A549 (cell line): ENCODE measurements around the gene PPIF. TPM values are rescaled to one million over a fixed set of nuclear protein-coding genes. Genes with fewer than 3 reads are reported as not detected.

Source experiments
- ATAC-seq, 2 experiments: fragments of 200-7000 bp in 1 of 2; fragments of >200 bp in 1 of 2; cut with Nextera tagmentation in 1 of 2; cut with Tn5 transposase in 1 of 2; 3 replicates each; pipeline versions ENCODE4 v1.8.0 to v1.9.1; 2018 to 2020; ENCODE audit warnings: mild to moderate bottlenecking in 1 of 2, moderate library complexity in 1 of 2
- CTCF ChIA-PET: fragments of 300-600 bp; sonication (Branson Sonifier 250); formaldehyde crosslinking; extraction: SDS; loops from one replicate; lab custom pipeline; 2021; ENCODE audit warnings: antibody characterized with exemption, inconsistent platforms; lab: Yijun Ruan, JAX
- POLR2A ChIA-PET: fragments of 350-600 bp; formaldehyde crosslinking; extraction: SDS; loops from one replicate; lab custom pipeline; 2021; ENCODE audit warnings: antibody characterized with exemption, inconsistent platforms; lab: Yijun Ruan, JAX
- DNase-seq, 2 experiments: peaks; one replicate each; pipeline versions ENCODE4 v3.0.0 to v3.0.0-alpha.2; 2011 to 2016; ENCODE audit warnings: low read depth in 1 of 2, low spot score in 1 of 2
- FAIRE-seq: peaks from 2 replicates; lab custom pipeline; 2011; peaks lifted over from hg19 to GRCh38; lab: Jason Lieb, UNC
- H3K27ac ChIP-seq, 2 experiments: fragments of >200 bp; sonication (Bioruptor Twin); formaldehyde crosslinking; 3 replicates each; pipeline ENCODE4 v1.5.1; 2016 to 2017
- H3K4me1 ChIP-seq: fragments of >200 bp; sonication (Bioruptor Twin); formaldehyde crosslinking; 3 replicates; pipeline ENCODE4 v1.6.1; 2016
- H3K4me2 ChIP-seq: fragments of >200 bp; sonication (Bioruptor Twin); formaldehyde crosslinking; 3 replicates; pipeline ENCODE4 v1.6.1; 2016
- H3K4me3 ChIP-seq: fragments of >200 bp; sonication (Bioruptor Twin); formaldehyde crosslinking; 3 replicates; pipeline ENCODE4 v1.5.1; 2016
- H3K9me3 ChIP-seq: fragments of >200 bp; sonication (Bioruptor Twin); formaldehyde crosslinking; 3 replicates; pipeline ENCODE4 v1.6.1; 2016
- CBX8 ChIP-seq: fragments of 200-600 bp; sonication (generic); IDR thresholded peaks from 2 replicates; pipeline ENCODE4 v1.6.1; 2016
- CHD4 ChIP-seq: fragments of 200-600 bp; sonication (generic); IDR thresholded peaks from 2 replicates; pipeline ENCODE4 v1.6.1; 2016; ENCODE audit warnings: antibody characterized with exemption, mild to moderate bottlenecking, borderline replicate concordance
- CTCF ChIP-seq: fragments of >200 bp; sonication (Bioruptor Twin); formaldehyde crosslinking; IDR thresholded peaks from 3 replicates; pipeline ENCODE4 v1.5.1; 2016
- ELK1 ChIP-seq: fragments of 150-350 bp; IDR thresholded peaks from 2 replicates; pipeline ENCODE4 v1.6.1; 2014; ENCODE audit warnings: low read depth, mild to moderate bottlenecking, low read length
- ESRRA ChIP-seq: fragments of 150-350 bp; IDR thresholded peaks from 2 replicates; pipeline ENCODE4 v1.6.1; 2014; ENCODE audit warnings: mild to moderate bottlenecking, low read length, borderline replicate concordance
- FOXS1 ChIP-seq: fragments of 250-450 bp; sonication (Bioruptor Pico); IDR thresholded peaks from 2 replicates; pipeline ENCODE4 v1.5.0; 2020; ENCODE audit warnings: mild to moderate bottlenecking, moderate library complexity
- GATA3 ChIP-seq: IDR thresholded peaks from 2 replicates; pipeline ENCODE4 v1.6.1; 2012; ENCODE audit warnings: borderline replicate concordance
- HDAC2 ChIP-seq: fragments of 200-600 bp; sonication (generic); IDR thresholded peaks from 2 replicates; pipeline ENCODE4 v1.6.1; 2016
- HES2 ChIP-seq: fragments of >200 bp; sonication (Bioruptor Twin); formaldehyde crosslinking; IDR thresholded peaks from 2 replicates; pipeline ENCODE4 v1.6.1; 2016
- HOXA7 ChIP-seq: fragments of 250-450 bp; sonication (Bioruptor Pico); IDR thresholded peaks from 2 replicates; pipeline ENCODE4 v1.5.0; 2020; ENCODE audit warnings: mild to moderate bottlenecking, moderate library complexity
- HOXB13 ChIP-seq: fragments of 250-450 bp; sonication (Bioruptor Pico); IDR thresholded peaks from 2 replicates; pipeline ENCODE4 v1.5.0; 2020; ENCODE audit warnings: low read depth, mild to moderate bottlenecking, moderate library complexity
- KDM5A ChIP-seq: fragments of 200-600 bp; sonication (generic); IDR thresholded peaks from 2 replicates; pipeline ENCODE4 v1.6.1; 2016; ENCODE audit warnings: antibody characterized with exemption, mild to moderate bottlenecking
- MYC ChIP-seq: IDR thresholded peaks from 2 replicates; pipeline ENCODE4 v1.6.1; 2012; ENCODE audit warnings: mild to moderate bottlenecking, inconsistent platforms, low read length, improper control_type of control experiment, borderline replicate concordance
- REST ChIP-seq: fragments of 200-600 bp; sonication (generic); IDR thresholded peaks from 2 replicates; pipeline ENCODE4 v1.6.1; 2016; ENCODE audit warnings: antibody characterized with exemption, mild to moderate bottlenecking, moderate library complexity
- SMC3 ChIP-seq: fragments of >200 bp; sonication (Bioruptor Twin); formaldehyde crosslinking; IDR thresholded peaks from 3 replicates; pipeline ENCODE4 v1.6.1; 2018; ENCODE audit warnings: inconsistent platforms
- ZC3H11A ChIP-seq: fragments of 450-650 bp; IDR thresholded peaks from 2 replicates; pipeline ENCODE4 v1.6.1; 2014; ENCODE audit warnings: antibody characterized with exemption, mild to moderate bottlenecking
- WGBS: methylation state at CpG from one replicate; pipeline ENCODE4 v1.1.6; 2017; ENCODE audit errors: missing lambda C conversion rate; 5-methylcytosine and 5-hydroxymethylcytosine counted together
- polyA plus RNA-seq, 4 experiments: library from polyadenylated mRNA; depleted of rRNA in 3 of 4; stranded (reverse); fragments of >200 nt; fragmentation: RNase III in 1 of 4; extraction: RNeasy Plus Mini Kit Qiagen cat#74134 plus additional on column Dnase treatment in 1 of 4; gene quantifications; 2 replicates in 3 of 4; 3 replicates in 1 of 4; pipeline ENCODE4 v1.2.3, GENCODE V29; 2011 to 2017

The PPIF gene
- polyA plus RNA-seq, 2 of the 4 experiments (the other 2 are of a cell fraction) = 44.8 to 75.0 TPM

GRCh38 chr10:79377557-79378382, 30.5 kb downstream of the PPIF start (continued):
- TF ChIP-seq CTCF = no peak
- TF ChIP-seq ESRRA = no peak
- TF ChIP-seq, all 56 proteins: peak for 0

GRCh38 chr10:79378383-79378646, 31.0 kb downstream of the PPIF start:
- ATAC-seq (no peak), DNase-seq (no peak)
- H3K4me1 ChIP-seq = peaks cover 33% of the 10 kb centered on the region
- H3K27ac ChIP-seq = no peak overlapping the region
- CTCF ChIA-PET = no interaction called here
- 82% methylated on average over 7 of the region's 7 CpGs for WGBS
- no peak for TF ChIP-seq HOXB13 (CRISPR knock-in tag)
- no peak for TF ChIP-seq KDM5A
- TF ChIP-seq ELK1 = no peak
- TF ChIP-seq GATA3 = no peak
- no peak for TF ChIP-seq MYC
- no peak for TF ChIP-seq ESRRA
- TF ChIP-seq CTCF = no peak
- no peak for TF ChIP-seq CBX8
- no peak for TF ChIP-seq CHD4
- no peak for TF ChIP-seq HOXA7 (CRISPR knock-in tag)
- no peak for TF ChIP-seq HES2
- no peak for TF ChIP-seq HDAC2
- no peak for TF ChIP-seq FOXS1 (CRISPR knock-in tag)
- no peak for TF ChIP-seq ZC3H11A
- no peak for TF ChIP-seq SMC3
- no peak for TF ChIP-seq REST
- TF ChIP-seq, all 56 proteins: peak for 0
- no peak for FAIRE-seq
- no peaks in the 10 kb centered on the region for H3K9me3 ChIP-seq
- no peak overlapping the region for H3K4me3 ChIP-seq
- POLR2A ChIA-PET = no interaction called here
- no peak overlapping the region for H3K4me2 ChIP-seq
